ENCODE measurements around the gene NOL4L. TPM values are rescaled to one million over a fixed set of nuclear protein-coding genes. Genes with fewer than 3 reads are reported as not detected.

NOL4L gene
- total and polyA plus RNA-seq, 4 donors: 7.9 to 20.6 (median 12.2) TPM

GRCh38 chr20:32437391-32438074, 147.6 kb downstream of the NOL4L start:
- H3K36me3 ChIP-seq (ENCODE audit: control insufficient read depth in 4 of 4, insufficient read depth in 4 of 4, low read length in 4 of 4): peaks cover 16 to 61% (median 55%) of the 10 kb centered on the region in 4 donors
- ATAC-seq (ENCODE audit: insufficient read depth, low FRiP score): no peak
- no peak overlapping the region for H3K9ac ChIP-seq (ENCODE audit: insufficient read depth in 1 of 2, low read length in 2 of 2)
- peaks cover 0 to 6% (median 0%) of the 10 kb centered on the region in 5 donors for H3K4me1 ChIP-seq (ENCODE audit: control insufficient read depth in 5 of 5, insufficient read depth in 5 of 5, low read length in 5 of 5)
- no peak for TF ChIP-seq CTCF (IDR thresholded peaks at IDR 0.05; ENCODE audit: control extremely low read depth, extremely low read depth)
- DNase-seq: no peak
- 79 to 87% methylated on average over 5 of the region's 5 CpGs for WGBS, 2 donors
- no peaks in the 10 kb centered on the region for H3K27me3 ChIP-seq (ENCODE audit: control insufficient read depth in 3 of 3, insufficient read depth in 3 of 3, low read length in 2 of 3)
- peaks cover 0 to 2% (median 0%) of the 10 kb centered on the region in 4 donors for H3K9me3 ChIP-seq (ENCODE audit: control insufficient read depth in 4 of 4, insufficient read depth in 3 of 4, low read length in 3 of 4)
- H3K27ac ChIP-seq (ENCODE audit: low read depth in 1 of 2, low read length in 1 of 2): no peak overlapping the region
- no peak overlapping the region for H3K4me3 ChIP-seq

- Histone ChIP-seq H3K9ac (ENCODE audit: insufficient read depth in 1 of 2, low read length in 2 of 2) (no peak overlapping the region), H3K36me3 (ENCODE audit: control insufficient read depth in 4 of 4, insufficient read depth in 4 of 4, low read length in 4 of 4) (peaks cover 19 to 66% (median 56%) of the 10 kb centered on the region in 4 donors), H3K4me1 (ENCODE audit: control insufficient read depth in 5 of 5, insufficient read depth in 5 of 5, low read length in 5 of 5) (peaks cover 0 to 1% (median 0%) of the 10 kb centered on the region in 5 donors), H3K4me3 (no peak overlapping the region), H3K9me3 (ENCODE audit: control insufficient read depth in 4 of 4, insufficient read depth in 3 of 4, low read length in 3 of 4) (peaks cover 0 to 2% (median 0%) of the 10 kb centered on the region in 4 donors), H3K27me3 (ENCODE audit: control insufficient read depth in 3 of 3, insufficient read depth in 3 of 3, low read length in 2 of 3) (no peaks in the 10 kb centered on the region), H3K27ac (ENCODE audit: low read depth in 1 of 2, low read length in 1 of 2) (no peak overlapping the region)
- WGBS, 2 donors: 97% methylated on average over 7 of the region's 7 CpGs
- no peak for TF ChIP-seq CTCF (IDR thresholded peaks at IDR 0.05; ENCODE audit: control extremely low read depth, extremely low read depth)
- DNase-seq: no peak
- no peak for ATAC-seq (ENCODE audit: insufficient read depth, low FRiP score)
Observed at GRCh38 chr20:32436968-32437367, 148.2 kb downstream of the NOL4L start.

GRCh38 chr20:32436142-32436861, 148.8 kb downstream of the NOL4L start:
- Histone ChIP-seq H3K4me3 (no peak overlapping the region), H3K4me1 (ENCODE audit: control insufficient read depth in 5 of 5, insufficient read depth in 5 of 5, low read length in 5 of 5) (peaks cover 0 to 4% (median 0%) of the 10 kb centered on the region in 5 donors), H3K9ac (ENCODE audit: insufficient read depth in 1 of 2, low read length in 2 of 2) (no peak overlapping the region), H3K36me3 (ENCODE audit: control insufficient read depth in 4 of 4, insufficient read depth in 4 of 4, low read length in 4 of 4) (peaks cover 23 to 72% (median 58%) of the 10 kb centered on the region in 4 donors), H3K9me3 (ENCODE audit: control insufficient read depth in 4 of 4, insufficient read depth in 3 of 4, low read length in 3 of 4) (peaks cover 0 to 2% (median 0%) of the 10 kb centered on the region in 4 donors), H3K27me3 (ENCODE audit: control insufficient read depth in 3 of 3, insufficient read depth in 3 of 3, low read length in 2 of 3) (no peaks in the 10 kb centered on the region), H3K27ac (ENCODE audit: low read depth in 1 of 2, low read length in 1 of 2) (no peak overlapping the region)
- TF ChIP-seq CTCF (IDR thresholded peaks at IDR 0.05; ENCODE audit: control extremely low read depth, extremely low read depth): no peak
- ATAC-seq (ENCODE audit: insufficient read depth, low FRiP score) (no peak), DNase-seq (no peak)
- WGBS, 2 donors: 96 to 98% methylated on average over 11 of the region's 11 CpGs

Measured in lung (tissue), 12 donors.